GM21390 (cell line): ENCODE measurements around the gene ADAMTSL3.
"Not testable (repeated sequence)": the region's sequence is repeated elsewhere in the genome, so short reads cannot be mapped to it uniquely, and the experiment has no call there.

ENCODE experiments used
- ATAC-seq: cut with Tn5 transposase; IDR thresholded peaks from one replicate; pipeline ENCODE4 v1.9.1; 2021; ENCODE audit not compliant: unreplicated experiment

The ADAMTSL3 gene

DNA sequence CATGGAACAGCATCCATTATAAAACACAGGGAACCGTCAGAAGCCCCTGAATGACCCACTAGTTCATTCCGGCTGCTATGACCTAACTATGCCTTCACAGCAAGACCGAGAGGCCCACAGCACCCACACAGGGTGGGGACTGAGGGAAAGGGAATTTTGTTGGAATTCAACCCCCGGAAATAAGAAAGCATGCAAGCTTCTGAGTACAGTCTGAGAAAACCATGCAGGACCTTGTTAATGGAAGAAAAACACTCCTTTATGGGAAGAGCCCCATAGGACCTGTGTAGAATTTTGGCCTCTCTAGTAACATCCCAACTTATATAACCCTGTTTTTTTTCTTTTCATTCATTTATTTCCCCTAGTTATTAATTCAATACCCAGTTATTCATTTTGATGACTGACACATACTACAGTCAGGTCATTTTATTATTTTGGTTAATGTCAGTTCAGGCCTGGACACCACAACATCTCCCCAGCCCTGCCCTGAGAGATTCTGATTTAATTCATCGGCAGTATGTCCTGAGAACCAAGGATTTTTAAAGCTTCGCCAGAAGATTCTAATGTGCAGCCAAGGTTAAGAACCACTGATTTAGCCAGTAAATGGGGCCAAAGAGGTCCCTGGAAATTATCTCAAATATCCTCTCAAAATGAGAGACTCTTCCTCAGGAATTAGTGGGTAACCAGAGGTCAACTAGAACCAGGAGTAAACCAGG, 350.0 kb downstream of the ADAMTSL3 start:
- no peak for ATAC-seq

DNA sequence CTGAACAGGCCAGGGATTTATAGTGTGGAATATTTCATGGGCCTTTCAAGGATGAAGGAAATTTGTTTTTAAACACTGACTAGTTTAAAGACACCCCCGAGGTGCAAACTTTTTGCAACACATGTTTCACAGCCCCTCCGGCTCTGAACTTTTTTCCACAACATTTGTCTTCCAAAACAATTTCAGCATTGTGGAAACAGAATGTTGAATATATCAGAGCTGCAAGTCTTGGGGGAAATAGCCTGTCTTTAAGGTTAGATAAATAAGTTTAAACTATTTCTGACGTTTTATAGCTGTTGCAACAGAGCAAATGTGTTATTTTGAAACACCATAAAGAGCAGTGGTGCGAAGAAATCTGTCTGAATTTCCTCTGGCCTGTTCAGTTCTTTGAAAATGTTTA, 352.5 kb downstream of the ADAMTSL3 start:
- ATAC-seq = no peak

DNA sequence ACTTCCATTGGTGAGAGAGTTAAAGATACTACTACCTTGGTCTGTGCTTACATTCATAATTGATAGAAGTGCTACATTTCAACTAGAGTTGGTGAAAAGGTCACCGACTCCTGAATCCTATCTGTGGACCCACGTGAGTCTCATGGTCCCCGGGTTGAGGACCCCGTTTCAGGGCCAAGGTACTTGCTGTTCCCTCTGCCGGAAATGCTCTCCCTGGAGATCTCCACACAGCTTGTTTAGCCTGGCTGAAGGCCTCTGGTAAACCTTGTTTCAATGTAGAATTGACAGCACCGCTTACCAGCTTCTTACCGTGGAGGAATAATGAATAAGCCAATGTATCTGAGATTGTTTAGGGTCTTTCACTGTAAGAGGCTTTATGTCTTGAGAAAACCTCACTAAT, 355.7 kb downstream of the ADAMTSL3 start:
- no peak for ATAC-seq

DNA sequence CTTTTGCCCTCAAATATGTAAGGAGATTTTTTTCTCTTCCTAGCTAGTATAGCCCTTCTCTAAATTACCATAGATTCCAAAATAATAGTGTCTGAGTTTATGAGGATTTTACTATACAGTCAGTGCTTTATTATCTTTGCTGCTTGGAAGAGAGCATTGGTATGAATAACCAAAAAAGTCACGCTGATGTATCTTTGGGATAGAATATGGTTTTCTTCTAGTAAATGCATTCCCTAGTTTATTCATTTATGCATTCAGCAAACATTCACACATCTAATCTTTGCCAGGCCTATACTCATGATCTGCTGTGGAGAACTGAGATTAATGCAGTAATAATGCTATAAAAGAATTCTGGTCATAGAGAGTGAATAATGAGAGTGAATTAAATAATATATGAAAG, 356.3 kb downstream of the ADAMTSL3 start:
- ATAC-seq = no peak

DNA sequence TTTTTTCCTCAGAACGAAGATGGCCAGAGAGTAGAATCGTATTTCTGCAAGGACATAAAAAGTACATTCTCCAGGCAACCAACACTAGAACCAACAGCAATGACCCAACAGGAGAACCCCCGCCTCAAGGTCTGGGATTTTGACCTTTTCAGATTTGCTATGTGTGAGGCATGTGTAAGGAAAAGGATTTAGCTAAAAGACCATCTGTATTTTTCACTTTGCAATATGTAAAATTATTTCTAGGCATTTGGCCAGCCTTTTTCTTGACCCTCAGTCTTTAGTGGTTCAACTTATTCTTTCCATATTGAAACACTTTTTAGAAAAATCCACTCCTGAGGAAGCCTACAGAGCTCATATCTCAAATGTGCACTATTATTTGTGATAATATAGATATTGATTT, 362.4 kb downstream of the ADAMTSL3 start:
- no peak for ATAC-seq

DNA sequence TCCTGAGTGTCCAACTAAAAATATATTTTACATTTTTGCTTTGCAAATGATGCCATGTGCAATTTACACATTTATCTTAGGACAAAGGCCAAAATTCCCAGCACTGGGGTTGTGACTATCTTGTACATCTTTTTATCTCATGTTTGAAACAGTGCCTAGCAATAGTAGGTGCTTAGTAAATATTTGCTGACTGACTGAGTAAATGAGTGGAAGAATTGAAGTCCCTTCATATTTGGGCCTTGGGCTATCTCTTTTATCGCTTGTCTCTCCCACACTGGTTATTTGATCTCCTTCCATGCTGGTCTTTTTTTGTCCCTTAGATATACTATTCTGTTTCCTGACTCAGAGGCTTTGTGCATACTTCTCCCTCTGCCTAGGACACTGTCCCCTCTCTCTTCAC, 368.6 kb downstream of the ADAMTSL3 start:
- no peak for ATAC-seq

DNA sequence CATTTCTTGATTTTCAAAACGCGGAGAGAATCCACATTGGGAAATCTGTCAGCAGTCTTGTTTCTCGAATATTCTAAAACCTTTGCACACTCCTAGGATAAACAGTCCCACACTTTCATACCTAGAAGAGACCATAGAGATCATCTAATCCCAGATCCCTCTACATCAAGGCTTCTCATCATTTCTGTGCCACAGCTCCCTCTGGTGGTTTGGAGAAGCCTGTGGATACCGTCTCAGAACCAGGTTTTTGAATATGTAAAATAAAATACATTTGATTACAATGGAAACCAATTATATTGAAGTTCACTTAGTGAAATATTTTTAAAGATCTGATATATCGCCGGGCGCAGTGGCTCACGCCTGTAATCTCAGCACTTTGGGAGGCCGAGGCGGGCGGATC, 369.7 kb downstream of the ADAMTSL3 start:
- ATAC-seq = no peak

DNA sequence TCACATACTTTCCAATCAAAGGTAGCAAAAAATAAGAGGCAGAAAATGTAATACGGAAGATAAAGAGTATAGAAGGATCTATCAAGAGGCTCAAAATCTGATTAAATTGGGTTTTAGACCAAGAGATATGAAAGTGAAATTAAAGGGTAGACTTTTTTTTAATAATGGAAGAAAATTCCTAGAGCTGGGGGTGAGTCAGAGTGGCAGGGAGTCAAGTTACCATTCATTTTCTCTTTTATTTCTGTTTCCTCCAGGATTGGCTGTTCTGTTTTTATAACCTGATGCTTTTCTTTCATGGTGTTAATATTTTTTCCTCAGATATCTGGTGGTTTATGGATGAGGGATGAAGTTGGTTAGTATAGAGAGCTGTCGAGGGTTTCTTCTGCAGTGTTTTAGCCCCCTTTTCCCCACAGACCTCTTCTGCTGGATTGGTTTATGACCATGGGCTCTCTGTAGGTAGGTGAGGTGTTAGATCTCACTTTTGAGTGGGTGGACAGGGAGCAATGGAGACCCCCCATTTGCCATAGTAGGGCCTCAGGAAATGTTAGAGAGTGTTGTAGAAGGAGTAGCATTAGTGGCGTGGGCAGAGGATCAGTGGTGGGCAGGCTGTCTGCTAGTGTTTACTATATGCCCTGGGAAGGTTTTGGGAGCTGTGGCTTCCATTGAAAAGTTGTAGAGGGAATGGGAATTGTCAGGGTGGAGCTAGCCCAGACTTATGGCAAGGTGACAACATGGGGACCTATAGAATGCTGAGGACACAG, 380.1 kb downstream of the ADAMTSL3 start:
- no peak for ATAC-seq

DNA sequence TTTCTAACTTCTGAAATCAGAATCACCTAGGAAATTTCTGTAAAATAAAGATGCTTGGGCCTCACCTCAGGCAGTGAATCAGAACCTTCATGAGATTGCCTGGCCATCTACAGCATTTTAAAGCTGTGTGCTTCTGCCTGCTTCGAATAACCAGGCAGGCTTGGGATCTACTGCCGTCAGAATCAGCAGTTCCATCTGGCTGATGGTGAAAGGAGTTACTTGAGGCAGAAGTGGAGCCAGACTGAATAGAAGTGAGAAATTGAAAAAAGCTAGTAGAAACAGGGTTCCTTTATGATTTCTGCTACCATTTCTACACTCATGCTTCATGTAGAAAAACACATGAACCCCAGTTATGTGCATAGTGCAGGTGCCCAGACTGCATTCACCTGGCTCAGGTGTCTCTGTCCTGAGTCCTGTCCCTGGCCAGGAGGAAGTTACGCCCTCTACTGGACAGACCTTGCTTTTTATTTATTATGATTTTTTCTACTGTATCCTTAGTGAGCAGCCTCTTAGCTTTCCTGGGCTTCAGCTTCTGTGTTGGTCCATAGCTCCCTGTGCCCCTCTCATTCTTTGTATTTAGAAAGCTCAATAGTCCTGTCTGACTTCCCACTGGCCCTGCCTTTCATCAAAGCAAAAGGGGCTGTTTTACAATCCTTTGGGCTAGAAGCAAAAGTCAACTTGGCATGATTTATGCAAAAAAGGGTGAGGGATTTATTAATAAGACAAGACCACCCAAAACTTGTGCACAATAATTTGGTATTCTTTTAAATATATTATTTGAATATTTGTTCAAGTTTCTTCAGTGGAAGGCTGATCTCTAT, 380.9 kb downstream of the ADAMTSL3 start:
- no peak for ATAC-seq

DNA sequence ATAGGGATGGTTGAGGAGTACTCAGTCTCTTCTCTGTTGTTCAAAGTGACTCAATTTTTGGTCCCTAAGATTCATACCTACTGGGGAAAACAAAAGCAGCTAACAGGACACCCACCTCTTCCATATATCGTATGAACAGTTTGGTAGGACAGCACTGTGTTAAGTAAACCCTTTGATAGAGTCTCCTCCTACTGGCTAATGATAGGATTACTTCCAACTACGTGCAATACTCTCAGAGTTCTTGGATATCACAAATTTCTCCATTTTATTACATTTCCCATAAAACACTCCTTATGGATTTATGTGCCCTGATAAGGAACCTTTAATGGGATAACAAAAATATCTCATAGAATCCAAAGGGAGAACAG, 381.5 kb downstream of the ADAMTSL3 start:
- no peak for ATAC-seq

DNA sequence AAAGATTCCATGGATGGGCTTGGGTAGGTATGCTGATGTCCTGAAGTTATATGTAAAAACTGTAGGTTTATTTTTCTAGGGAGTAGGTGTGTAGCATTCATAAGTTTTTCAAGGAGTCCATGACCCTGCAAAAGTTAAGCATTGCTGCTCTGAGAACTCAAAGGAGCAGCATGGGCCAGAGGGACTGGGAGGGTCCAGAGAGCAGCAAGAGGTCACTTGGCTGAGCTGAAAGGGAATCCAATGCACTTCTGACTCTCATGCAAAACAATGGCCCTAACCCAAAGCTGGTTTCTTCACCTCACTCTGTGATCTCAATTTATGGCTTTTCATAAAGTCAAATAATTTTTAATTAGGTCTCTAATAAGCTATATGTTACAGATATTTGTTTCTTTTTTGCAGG, 383.4 kb downstream of the ADAMTSL3 start:
- no peak for ATAC-seq

DNA sequence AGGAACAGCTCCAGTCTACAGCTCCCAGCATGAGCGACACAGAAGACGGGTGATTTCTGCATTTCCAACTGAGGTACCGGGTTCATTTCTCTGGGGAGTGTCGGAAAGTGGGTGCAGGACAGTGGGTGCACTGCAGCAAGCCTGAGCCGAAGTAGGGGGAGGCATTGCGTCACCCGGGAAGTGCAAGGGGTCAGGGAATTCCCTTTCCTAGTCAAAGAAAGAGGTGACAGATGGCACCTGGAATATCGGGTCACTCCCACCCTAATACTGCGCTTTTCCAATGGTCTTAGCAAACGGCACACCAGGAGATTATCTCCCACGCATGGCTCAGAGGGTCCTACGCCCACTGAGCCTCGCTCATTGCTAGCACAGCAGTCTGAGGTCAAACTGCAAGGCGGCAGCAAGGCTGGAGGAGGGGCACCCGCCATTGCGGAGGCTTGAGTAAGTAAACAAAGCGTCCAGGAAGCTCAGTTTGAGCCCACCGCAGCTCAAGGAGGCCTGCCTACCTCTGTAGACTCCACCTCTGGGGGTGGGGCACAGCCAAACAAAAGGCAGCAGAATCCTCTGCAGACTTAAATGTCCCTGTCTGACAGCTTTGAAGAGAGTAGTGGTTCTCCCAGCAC, 388.6 kb downstream of the ADAMTSL3 start:
- ATAC-seq = not testable (repeated sequence)

DNA sequence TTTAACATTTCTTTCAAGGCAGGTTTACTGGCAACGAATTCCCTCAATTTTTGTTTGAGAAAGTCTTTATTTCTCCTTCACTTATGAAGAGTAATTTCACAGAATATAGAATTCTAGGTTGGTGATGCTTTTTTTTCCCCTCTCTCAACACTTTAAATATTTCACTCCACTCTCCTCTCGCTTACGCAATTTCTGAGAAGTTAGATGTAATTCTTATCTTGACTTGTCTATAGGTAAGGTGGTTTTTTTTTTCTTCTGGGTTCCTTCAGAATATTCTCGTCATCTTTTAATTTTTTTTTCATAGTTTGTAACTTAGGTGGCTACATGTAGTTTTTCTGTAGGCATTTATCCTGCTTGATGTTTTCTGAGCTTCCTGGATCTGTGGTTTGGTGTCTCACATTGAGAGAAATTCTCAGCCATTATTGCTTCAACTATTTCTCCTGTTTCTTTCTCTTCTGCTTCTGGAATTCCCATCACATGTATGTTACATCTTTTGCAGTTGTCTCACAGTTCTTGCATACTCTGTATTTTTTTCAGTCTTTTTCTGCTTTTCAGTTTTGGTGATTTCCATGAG, 392.2 kb downstream of the ADAMTSL3 start:
- ATAC-seq = no peak

DNA sequence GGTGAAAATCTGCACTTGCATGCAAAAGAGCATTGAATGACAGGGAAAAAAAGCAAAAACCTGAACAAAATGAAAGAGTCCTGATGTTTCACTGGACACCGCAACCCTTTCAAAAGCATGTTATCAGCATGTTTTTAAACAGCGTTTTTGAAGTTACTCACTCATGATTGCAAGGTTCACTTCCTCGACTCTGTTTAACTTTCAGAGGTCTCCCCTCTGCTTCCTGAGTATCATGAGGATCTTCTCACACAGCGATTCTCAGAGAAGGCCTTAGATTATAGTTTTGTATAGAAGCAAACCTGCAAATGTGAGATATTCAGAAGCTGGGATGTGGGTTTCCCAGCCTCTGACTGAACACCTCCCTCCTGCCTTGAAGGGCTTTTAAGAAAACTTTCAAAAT, 395.6 kb downstream of the ADAMTSL3 start:
- not testable (repeated sequence) for ATAC-seq

DNA sequence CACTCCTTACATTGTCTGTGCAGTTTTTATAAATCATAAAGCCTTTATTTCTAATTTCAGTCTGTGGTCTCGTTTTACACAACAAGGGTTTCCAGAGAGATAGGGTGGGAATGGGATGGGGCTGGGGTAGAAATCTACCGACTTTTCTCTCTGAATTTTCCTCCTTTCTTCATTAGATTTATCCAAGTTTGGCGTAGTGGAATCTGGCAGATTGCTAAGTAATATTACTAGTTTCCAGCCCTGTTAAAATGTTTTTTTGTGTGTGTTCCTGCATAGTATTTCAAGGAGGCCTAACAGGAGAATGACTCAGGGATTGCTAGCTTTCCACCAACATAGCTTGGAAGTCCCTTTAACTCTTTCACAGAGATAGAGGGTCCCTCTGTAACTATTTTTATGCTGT, 396.2 kb downstream of the ADAMTSL3 start:
- no peak for ATAC-seq

DNA sequence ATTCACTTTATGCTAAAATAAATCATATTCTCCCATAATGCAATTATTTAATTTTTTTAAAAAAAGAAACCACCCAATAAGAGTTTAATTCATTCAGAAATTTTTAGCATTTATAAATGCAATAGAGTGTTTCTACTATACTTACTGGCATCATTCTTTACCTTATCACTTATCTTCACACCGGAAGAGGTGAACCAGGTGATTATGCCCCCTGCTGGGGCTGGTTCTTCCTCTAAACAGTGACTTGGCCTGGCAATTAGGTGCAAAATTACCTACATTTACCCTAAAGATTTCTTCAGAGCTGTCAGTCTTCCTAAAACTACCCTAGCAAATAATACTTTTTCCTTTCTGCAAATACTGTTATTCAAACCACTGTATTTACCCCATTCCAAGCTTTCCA, 397.2 kb downstream of the ADAMTSL3 start:
- ATAC-seq = not testable (repeated sequence)

DNA sequence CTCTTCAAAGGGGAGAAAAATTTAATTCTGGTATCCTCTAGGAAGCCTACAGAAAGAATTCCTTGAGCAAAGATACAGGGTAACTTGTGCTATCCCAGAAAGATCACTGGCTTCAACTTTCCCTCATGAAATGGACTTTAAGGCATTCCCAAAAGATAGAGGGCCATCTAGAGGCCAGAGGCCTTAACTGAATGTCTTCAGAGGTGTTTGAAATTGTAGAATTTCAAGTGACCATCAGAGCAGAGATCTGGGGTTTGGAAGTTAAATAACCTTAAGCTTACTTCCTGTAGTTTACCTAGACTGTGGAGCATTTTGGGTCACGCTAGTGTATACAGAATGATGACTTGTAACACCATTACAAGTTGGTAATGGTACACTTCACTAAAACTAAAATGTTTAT, 400.6 kb downstream of the ADAMTSL3 start:
- ATAC-seq = not testable (repeated sequence)

DNA sequence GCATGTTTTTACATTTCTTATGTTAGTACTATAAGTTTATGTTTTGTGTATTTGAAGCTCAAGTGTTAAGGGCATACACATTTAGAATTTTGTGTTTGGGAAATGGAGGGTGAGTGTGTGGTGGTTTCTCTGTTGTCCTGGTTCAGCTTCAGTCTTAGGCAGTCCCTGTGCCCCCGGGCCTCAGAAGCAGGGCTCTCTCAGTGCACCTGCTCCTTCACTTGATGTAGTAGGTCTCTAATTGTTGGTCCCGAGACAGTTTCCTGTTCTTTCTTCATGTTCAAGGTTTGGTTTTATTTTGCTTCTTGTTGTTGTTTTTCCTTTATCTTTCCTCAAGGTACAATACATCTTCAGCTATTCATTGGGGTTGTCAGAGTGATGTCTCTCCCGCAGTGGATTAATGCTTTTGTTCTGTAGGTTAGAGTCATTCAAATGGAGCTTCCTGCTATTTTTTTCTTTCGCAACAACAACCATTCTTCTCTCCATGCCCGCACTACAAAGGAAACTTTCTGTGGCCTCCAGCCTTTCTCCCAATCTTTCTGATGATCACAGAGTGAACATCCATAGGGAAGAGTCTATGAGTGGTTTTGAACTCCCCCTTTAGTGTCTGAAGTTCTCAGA, 403.9 kb downstream of the ADAMTSL3 start:
- no peak for ATAC-seq

DNA sequence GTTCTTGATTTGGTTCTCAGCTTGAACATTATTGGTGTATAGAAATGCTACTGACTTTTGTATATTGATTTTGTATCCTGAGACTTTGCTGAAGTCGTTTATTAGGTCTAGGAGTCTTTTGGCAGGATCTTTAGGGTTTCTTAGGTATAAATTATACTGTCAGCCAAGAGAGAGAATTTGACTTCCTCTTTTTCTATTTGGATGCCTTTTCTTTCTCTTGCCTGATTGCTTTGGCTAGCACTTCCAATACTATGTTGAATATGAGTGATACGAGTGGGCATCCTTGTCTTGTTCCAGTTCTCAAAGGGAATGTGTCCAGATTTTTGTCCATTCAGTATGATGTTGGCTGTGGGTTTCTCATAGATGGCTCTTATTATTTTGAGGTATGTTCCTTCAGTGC, 409.8 kb downstream of the ADAMTSL3 start:
- not testable (repeated sequence) for ATAC-seq

DNA sequence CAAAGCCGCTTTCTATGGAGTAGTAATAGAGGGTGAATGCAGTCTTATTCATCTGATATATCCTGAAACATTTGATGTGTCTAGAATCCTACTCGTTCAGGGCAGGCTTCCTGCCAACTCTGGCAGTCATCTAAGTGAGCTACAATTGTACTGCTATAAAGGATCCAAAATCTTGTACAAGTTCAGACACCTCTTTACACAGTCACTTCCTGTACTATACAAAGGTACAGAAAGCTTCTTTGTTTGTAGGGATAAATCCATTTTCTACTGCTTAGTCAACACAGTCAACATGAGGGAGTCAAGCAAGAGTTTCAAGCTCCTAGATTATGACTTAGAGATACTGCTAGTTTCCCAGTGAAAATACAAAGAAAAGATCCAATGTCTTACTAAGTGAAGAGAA, 414.8 kb downstream of the ADAMTSL3 start:
- ATAC-seq = not testable (repeated sequence)

DNA sequence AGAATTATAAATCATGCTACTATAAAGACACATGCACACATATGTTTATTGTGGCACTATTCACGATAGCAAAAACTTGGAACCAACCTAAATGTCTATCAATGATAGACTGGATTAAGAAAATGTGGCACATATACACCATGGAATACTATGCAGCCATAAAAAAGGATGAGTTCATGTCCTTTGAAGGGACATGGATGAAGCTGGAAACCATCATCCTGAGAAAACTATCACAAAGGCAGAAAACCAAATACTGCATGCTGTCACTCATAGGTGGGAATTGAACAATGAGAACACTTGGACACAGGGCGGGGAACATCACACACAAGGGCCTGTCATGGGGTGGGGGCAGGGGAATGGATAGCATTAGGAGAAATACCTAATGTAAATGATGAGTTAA, 424.1 kb downstream of the ADAMTSL3 start:
- not testable (repeated sequence) for ATAC-seq
